ENCODE measurements around the gene KIF1B.

GRCh38 chr1:10170239-10170574, 40.2 kb upstream of the KIF1B start:
- TF ChIP-seq POLR2AphosphoS5 (IDR thresholded peaks at IDR 0.05) (no peak), EP300 (IDR thresholded peaks at IDR 0.05) (no peak), POLR2A (IDR thresholded peaks at IDR 0.05) (no peak)
- TF ChIP-seq, protein P1, sequence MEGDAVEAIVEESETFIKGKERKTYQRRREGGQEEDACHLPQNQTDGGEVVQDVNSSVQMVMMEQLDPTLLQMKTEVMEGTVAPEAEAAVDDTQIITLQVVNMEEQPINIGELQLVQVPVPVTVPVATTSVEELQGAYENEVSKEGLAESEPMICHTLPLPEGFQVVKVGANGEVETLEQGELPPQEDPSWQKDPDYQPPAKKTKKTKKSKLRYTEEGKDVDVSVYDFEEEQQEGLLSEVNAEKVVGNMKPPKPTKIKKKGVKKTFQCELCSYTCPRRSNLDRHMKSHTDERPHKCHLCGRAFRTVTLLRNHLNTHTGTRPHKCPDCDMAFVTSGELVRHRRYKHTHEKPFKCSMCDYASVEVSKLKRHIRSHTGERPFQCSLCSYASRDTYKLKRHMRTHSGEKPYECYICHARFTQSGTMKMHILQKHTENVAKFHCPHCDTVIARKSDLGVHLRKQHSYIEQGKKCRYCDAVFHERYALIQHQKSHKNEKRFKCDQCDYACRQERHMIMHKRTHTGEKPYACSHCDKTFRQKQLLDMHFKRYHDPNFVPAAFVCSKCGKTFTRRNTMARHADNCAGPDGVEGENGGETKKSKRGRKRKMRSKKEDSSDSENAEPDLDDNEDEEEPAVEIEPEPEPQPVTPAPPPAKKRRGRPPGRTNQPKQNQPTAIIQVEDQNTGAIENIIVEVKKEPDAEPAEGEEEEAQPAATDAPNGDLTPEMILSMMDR (IDR thresholded peaks at IDR 0.05): no peak

Measured in upper lobe of left lung (tissue), 4 donors.